Measurements from ENCODE around the gene VPS4B.
A peak's percentile ranks its signal among the peaks of the same experiment; 100 is the strongest.
"Not testable (repeated sequence)": the region's sequence is repeated elsewhere in the genome, so short reads cannot be mapped to it uniquely, and the experiment has no call there.

Gene VPS4B

GRCh38 chr18:63366213-63367052 is 55.8 kb downstream of the VPS4B start:
- peak; percentile 85 for DNase-seq

GRCh38 chr18:63365876-63366212 is 56.4 kb downstream of the VPS4B start:
- DNase-seq: peak; percentile 22

- DNase-seq: peak; percentile 23
These were observed 58.3 kb downstream of the VPS4B start for GRCh38 chr18:63363951-63364350.

- not testable (repeated sequence) for DNase-seq
These were observed 58.9 kb downstream of the VPS4B start for GRCh38 chr18:63363420-63363819.

GRCh38 chr18:63356272-63356896 is 65.9 kb downstream of the VPS4B start:
- DNase-seq: no peak

- no peak for DNase-seq
These were observed 72.0 kb downstream of the VPS4B start for GRCh38 chr18:63350230-63350629.

GRCh38 chr18:63348508-63349136 is 73.7 kb downstream of the VPS4B start:
- DNase-seq: no peak

GRCh38 chr18:63346480-63347183 is 75.6 kb downstream of the VPS4B start:
- DNase-seq: no peak

GRCh38 chr18:63346031-63346430 is 76.2 kb downstream of the VPS4B start:
- DNase-seq: no peak

DNA sequence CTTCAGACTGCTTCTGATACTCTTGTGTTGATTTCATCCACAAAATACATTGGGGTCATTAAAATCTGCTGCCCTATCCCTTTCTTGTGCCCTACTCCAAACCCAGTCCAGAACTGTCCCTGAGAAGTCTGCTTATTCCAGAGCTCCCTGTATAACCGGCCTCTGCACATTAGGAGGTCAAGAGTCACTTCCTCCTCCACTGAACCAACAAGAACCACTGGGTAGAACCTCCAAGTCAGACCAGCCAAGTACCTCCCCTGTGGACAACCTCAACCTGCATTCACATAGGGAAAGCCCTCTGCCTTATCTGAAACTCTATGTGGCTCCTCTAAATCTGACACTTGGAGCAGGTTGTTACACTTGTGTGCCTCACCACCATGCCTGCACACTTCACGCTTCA is 77.4 kb downstream of the VPS4B start:
- DNase-seq: no peak

DNA sequence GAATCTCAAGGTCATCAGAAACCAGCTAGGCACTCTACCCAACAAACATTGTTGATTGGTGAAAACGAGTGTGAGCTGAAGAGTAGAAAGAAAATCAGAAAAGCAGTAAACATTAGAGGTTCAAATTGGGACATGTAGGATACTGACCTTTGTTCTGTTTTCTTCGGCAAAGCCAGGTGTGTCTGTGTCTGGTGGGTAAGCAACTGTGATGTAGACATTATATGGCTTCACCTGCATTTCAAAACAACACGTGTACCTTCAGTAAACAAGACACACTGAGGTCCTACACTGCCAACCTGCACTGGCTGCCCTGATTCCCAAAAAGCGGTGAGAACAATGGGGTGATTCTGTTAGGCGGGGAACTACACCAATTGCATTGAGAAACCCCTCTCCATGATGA is 78.0 kb downstream of the VPS4B start:
- no peak for DNase-seq

DNA sequence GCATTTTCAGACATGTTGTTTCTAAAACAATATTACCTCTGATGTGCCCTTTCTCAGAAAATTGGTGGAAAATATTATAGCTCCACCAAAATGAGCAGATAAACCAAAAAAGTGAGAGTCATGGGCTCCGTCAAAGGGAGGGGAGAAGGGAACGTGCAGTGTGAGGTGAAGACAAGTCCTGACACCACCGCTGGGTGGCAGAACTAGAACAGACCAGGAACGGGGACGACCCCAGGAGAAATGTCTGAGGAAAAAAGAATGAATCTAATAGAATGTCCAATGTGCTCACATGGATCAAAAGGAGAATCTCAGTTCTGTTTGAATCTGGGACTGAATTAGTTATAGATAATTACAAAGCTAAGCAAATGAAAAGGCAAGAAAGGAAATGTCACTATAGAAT is 80.1 kb downstream of the VPS4B start:
- DNase-seq: peak; percentile 40

DNA sequence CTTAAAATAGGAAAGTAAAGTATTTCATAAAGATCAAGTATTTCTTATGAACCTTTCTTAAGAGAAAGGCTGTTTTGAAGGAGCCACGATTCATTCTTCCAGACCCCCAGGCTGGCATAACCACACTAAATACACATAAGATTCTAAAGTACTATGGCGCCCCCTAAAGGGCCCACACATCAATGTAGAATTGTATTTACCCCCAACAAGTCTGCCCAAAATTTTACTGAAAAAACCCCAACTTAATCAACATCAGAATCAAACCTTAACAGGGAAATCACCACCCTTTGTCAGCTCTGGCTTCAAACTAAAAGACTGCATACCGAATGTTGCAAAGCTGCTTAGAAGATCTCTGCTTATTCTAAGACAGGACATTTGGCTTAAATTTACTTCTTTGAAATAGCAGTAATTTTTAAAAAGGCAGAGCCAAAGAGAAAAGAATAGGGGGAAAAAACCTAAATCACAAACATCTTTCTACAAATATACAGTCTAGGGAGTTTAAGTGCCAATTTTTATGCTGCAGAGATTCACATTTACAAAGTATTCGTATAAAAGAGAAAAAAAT is 82.3 kb downstream of the VPS4B start:
- peak; percentile 53 for DNase-seq

Measured in stimulated activated CD4-positive, alpha-beta T cell treated with anti-CD3 and anti-CD28 coated beads, Interleukin-15, amount 100 ng/mL, for 24 hours (primary cell).